Skin of body (tissue), 2 donors: ENCODE results near the gene CASP12. TPM values are rescaled to one million over a fixed set of nuclear protein-coding genes. Genes with fewer than 3 reads are reported as not detected.

ENCODE experiments used
- DNase-seq: peaks from one replicate; lab custom pipeline; 2025; lab: John Stamatoyannopoulos, UW
- total RNA-seq: library from RNA; depleted of rRNA; stranded (reverse); fragments of >200 nt; gene quantifications from one replicate; pipeline ENCODE4 v1.2.3, GENCODE V29; 2014

The CASP12 gene
- total RNA-seq, 1 donor from 2014 or later = 1.3 TPM

- DNase-seq = no peak
Observed at GRCh38 chr11:104892723-104893511, 5.3 kb downstream of the CASP12 start.

- no peak for DNase-seq
Observed at GRCh38 chr11:104891135-104891534, 7.1 kb downstream of the CASP12 start.

GRCh38 chr11:104883342-104883741, 14.9 kb downstream of the CASP12 start:
- no peak for DNase-seq

GRCh38 chr11:104881117-104881794, 17.0 kb downstream of the CASP12 start:
- no peak for DNase-seq

DNA sequence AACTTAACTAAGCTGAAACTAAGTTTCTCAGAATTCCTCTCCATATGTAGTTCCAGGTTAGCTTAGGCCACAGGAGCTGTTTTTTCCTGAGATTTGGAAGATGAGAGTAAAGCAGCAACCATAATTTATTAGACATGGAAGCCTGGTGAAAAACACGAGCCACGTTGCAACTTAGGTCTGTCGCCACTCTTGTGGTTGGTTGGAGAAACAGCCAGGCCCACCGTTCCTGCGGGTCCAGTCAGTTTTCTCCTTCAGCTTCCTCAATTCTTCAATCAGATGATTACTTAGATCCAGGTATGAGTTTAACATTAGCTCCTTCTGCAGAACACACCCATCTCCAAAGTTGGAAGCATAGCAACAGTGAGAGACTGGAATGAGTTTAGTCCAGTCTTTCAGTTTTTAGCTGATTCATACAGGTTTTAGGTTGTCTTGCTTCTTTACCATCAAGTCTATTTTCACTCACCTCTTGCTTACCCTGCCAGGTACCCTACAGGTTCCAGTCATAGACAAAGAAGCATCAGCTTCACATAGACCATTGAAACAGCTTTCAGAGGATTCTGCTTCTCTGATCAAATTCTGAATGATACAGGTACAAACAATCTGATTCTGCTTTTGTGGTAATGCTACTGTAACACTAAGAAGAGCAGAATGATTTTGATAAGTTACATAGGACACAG, 18.6 kb downstream of the CASP12 start:
- no peak for DNase-seq

DNA sequence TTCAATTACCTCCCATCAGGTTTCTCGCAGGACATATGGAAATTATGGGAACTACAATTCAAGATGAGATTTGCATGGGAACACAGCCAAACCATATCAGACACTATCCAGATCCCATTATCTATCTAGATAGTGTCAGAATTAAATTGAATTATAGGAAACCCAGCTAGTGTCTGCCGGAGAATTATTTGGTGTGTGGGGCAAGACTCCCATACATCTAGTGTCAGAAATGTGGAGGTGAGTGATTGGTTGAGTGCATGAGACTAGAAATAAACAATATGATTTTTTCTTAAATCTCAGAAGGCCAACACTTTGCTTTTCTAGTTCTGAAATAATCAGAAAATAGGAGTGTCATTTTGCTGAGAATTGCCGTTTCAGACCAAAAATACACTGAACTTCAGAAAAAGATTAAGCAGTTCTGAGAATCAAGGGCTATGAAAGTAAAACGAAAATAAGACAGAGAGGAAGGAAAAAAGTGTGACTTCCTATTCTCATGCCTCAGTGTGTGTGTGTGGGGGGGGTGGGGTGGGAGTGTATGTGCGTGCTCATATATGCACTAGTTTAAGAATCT, 21.3 kb downstream of the CASP12 start:
- no peak for DNase-seq

- DNase-seq = no peak
Observed at GRCh38 chr11:104876324-104876723, 21.9 kb downstream of the CASP12 start.

DNA sequence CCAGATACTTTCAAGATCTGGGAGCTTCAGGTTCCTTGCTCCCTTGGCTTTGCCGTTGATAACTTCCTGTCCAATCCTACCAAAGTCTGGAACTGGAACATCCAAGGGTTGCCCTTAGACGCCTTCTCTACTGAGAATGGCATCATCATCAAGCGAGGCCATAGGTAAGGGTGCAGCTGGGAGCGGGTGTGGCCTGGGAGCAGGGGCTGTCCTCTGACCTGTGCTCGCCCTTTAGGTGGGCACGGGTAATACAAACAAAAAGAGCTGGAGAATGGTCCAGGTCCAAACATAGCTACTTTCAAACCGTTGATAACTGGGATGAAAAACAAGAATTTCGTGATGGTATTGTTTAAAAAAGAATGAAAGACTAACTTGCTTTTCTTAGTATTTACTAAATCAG, 25.0 kb downstream of the CASP12 start:
- no peak for DNase-seq

- no peak for DNase-seq
Observed at GRCh38 chr11:104872393-104872792, 25.9 kb downstream of the CASP12 start.

GRCh38 chr11:104870910-104871309, 27.4 kb downstream of the CASP12 start:
- no peak for DNase-seq

- DNase-seq = no peak
Observed at GRCh38 chr11:104866815-104867214, 31.4 kb downstream of the CASP12 start.

DNA sequence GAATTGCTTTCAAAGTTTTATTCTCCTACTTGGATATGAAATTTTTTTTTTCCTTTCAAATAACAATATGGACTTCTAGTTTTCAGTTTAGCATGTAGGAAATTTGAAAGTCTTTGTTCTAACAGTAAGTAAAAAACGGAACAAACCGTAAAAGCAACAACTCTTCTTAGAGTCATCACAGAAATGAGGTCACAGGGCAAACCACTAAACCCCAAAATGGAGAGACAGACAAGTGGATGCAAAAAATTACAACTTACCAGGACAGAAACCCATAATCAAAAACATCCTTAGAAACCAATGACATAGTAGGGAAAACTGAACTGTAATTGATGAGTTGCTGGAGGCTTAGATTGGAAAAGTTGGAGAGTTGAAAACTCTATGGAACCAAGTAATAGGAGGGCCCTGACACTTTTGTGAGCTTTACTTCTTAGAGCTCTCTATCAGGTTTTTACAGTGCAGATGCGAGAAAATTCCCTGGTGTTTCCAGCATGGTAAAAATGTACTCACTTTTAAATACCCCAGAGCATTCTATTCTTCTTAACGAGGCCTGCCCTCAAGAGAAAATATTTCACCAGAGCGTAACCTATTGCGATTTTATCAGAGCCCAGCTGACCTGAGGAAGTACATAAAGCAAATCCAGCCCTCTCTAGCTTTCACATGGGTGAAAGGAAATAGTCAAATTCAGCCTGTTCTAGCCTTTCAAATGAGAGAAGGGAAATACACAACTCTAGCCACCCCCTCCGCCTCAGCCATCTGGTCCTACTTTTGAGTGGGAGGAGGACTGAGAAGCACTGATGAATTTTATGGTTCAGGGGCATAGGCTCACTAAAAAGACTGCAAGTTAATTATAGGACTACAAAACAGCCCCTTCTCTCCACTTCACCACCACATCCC, 39.1 kb downstream of the CASP12 start:
- DNase-seq = no peak

GRCh38 chr11:104856607-104857006, 41.7 kb downstream of the CASP12 start:
- no peak for DNase-seq

GRCh38 chr11:104855965-104856364, 42.3 kb downstream of the CASP12 start:
- no peak for DNase-seq

DNA sequence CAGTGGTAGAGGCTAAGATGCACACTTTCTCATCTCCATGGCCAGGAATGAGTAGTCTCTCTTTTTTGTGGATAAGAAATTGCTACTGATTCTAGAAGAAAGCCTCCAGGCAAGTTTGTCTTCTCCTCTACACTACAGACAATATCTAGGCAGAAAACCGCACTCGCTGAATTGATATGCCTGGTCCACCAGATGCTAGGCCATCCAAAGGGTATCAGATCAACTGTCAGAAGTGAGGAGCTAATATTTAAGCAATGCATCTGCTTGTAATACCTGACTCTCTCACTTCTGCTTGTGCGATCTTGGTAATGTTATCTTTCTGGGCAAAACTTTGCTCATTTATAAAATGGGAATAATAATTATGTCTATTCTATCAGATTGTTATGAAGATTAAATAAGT, 45.0 kb downstream of the CASP12 start:
- DNase-seq = no peak

GRCh38 chr11:104852811-104853210, 45.4 kb downstream of the CASP12 start:
- no peak for DNase-seq

DNA sequence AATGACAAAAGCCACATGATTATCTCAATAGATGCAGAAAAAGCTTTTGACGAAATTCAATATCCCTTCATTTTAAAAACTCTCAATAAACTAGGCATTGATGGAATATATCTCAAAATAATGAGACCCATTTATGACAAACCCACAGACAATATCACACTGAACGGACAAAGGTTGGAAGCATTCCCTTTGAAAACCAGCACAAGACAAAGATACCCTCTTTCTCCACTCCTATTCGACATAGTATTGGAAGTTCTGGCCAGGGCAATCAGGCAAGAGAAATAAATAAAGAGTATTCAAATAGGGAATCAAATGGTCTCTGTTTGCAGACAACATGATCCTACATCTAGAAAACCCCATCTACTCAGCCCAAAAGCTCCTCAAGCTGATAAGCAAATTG, 52.0 kb downstream of the CASP12 start:
- DNase-seq = no peak

GRCh38 chr11:104844451-104844850, 53.8 kb downstream of the CASP12 start:
- no peak for DNase-seq

- DNase-seq = no peak
Observed at GRCh38 chr11:104843150-104843836, 55.0 kb downstream of the CASP12 start.

- DNase-seq = no peak
Observed at GRCh38 chr11:104841973-104842525, 56.2 kb downstream of the CASP12 start.
